GM13977 (cell line): Measurements from ENCODE around the gene TRIL.

Experiments
- DNase-seq: peaks from one replicate; pipeline ENCODE4 v3.0.0; 2012; ENCODE audit warnings: low spot score
- in situ Hi-C: fragments of 300-500 bp; cut with MboI; formaldehyde crosslinking; loops from one replicate; pipeline ENCODE4 v1.12.0; 2022; ENCODE audit warnings: low sequenced_read_pairs, low pct_unique_long_range_greater_than_20kb, mixed read lengths, inconsistent platforms; ENCODE audit not compliant: unreplicated experiment
- TF ChIP-seq, protein P1 (sequence below): IDR thresholded peaks from 2 replicates; pipeline ENCODE4 v1.5.1; 2012; ENCODE audit warnings: mild to moderate bottlenecking, control low read depth; ENCODE audit not compliant: insufficient read depth; ENCODE audit errors: extremely low read depth, missing control alignments

Gene TRIL

GRCh38 chr7:28977881-28978280, 19.8 kb upstream of the TRIL start:
- DNase-seq, result no peak

DNA sequence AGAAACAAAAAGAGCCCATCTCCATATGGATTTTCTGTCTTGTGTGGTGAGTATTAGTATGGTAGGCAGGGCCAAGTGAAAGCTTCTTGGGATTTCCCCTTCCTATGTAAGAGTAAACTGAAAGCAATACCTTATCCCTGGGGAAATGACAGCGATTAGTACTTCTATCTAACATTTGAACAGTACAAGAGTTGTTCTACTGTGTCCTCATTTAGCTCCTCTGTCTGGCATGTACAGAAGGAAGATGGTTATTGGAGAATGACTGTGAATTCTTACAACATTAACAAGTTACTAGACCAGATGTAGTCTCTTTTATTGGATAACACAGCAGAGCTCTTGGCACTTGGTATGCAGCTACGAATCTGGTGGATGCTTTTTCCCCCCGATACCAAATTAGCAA, 17.9 kb upstream of the TRIL start:
- in situ Hi-C loops, result no loop called here
- TF ChIP-seq, protein P1, sequence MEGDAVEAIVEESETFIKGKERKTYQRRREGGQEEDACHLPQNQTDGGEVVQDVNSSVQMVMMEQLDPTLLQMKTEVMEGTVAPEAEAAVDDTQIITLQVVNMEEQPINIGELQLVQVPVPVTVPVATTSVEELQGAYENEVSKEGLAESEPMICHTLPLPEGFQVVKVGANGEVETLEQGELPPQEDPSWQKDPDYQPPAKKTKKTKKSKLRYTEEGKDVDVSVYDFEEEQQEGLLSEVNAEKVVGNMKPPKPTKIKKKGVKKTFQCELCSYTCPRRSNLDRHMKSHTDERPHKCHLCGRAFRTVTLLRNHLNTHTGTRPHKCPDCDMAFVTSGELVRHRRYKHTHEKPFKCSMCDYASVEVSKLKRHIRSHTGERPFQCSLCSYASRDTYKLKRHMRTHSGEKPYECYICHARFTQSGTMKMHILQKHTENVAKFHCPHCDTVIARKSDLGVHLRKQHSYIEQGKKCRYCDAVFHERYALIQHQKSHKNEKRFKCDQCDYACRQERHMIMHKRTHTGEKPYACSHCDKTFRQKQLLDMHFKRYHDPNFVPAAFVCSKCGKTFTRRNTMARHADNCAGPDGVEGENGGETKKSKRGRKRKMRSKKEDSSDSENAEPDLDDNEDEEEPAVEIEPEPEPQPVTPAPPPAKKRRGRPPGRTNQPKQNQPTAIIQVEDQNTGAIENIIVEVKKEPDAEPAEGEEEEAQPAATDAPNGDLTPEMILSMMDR, result no peak
- no peak for DNase-seq

More at GRCh38 chr7:28977881-28978280, 19.8 kb upstream of the TRIL start:
- in situ Hi-C loops, result no loop called here
- TF ChIP-seq, protein P1, result no peak

- no peak for DNase-seq
- in situ Hi-C loops, result no loop called here
- TF ChIP-seq, protein P1, result no peak
Observed at GRCh38 chr7:28973591-28973990, 15.5 kb upstream of the TRIL start.

DNA sequence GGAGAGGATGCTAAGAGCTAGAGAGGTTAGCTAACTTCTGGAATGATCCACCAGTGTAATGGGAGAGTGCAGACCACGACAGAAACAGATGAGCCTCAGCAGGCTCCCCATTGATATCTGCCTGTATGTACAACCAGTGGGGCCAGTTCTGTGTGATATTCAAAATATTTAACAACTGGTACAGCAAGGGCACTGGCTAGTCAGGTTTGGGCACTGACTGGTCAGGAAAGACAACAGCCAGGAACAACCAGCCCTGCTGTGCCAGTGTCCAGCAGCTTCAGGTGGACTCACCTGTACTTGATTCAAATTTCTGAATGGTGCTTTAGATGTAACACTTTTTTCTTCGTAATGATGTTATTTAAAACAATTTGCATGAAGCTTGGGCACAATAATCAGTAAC, 5.9 kb upstream of the TRIL start:
- in situ Hi-C loops, result no loop called here
- TF ChIP-seq, protein P1, result no peak

GRCh38 chr7:28961972-28962371, 3.8 kb upstream of the TRIL start:
- TF ChIP-seq, protein P1, result no peak
- DNase-seq, result no peak
- in situ Hi-C loops, result no loop called here

More for the DNA sequence above, 5.9 kb upstream of the TRIL start:
- no peak for DNase-seq

DNA sequence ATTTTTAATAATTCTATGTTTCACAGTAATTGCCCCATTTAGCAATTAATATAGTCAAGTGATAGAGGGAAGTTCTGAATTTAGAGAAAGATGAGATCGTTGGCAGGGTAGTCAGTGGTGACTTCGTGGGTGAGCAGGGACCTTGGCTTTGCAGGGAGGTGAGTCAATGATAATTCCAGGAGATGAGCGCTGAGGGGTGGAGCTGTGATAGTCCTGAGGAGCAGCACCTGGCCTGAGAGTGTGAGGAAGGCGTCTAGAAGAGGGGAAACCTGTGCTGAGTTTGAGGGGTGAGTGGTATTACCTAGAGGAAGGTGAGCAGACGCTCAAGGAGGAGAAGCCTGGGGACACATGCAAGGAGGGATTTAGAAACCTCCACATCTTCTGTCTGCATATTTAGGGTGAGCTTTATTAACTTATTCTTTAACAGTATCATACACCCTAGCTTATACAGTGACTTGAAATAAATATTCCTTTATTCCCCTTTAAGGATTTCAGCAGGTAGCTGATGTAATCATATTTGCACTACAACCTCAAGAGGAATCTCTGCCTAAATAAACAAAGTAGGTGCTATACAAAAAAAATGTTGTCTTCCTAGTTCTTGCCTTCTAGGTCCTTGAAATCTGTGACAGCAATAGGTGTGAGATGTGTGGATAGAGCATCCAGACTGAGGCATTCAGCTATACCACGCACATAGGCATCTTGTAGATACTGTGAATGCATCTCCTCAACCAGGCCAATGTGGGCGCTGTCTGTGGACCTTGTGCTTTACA, 2.1 kb upstream of the TRIL start:
- no peak for DNase-seq
- TF ChIP-seq, protein P1, result no peak
- in situ Hi-C loops, result no loop called here
